Keratinocyte (primary cell): Measurements from ENCODE around the gene CTIF. TPM values are rescaled to one million over a fixed set of nuclear protein-coding genes. Genes with fewer than 3 reads are reported as not detected.

Experiments
- DNase-seq: peaks from one replicate; pipeline ENCODE4 v3.0.0-alpha.2; 2011; ENCODE audit warnings: low read depth, missing footprints, low spot score
- FAIRE-seq: peaks from 2 replicates; lab custom pipeline; 2011; peaks lifted over from hg19 to GRCh38; lab: Jason Lieb, UNC
- H2AFZ ChIP-seq: 2 replicates; pipeline ENCODE4 v1.6.0; 2012; ENCODE audit warnings: low read length, control low read depth, inconsistent platforms; ENCODE audit not compliant: control insufficient read depth
- H3K27ac ChIP-seq: 2 replicates; pipeline ENCODE4 v1.5.1; 2011; ENCODE audit warnings: low read length; ENCODE audit not compliant: control insufficient read depth, insufficient read depth
- H3K27me3 ChIP-seq: 3 replicates; pipeline ENCODE4 v1.6.0; 2011; ENCODE audit warnings: low read length; ENCODE audit not compliant: control insufficient read depth, insufficient read depth; ENCODE audit errors: extremely low read depth
- H3K36me3 ChIP-seq, 2 experiments: 2 replicates in 1 of 2; 3 replicates in 1 of 2; pipeline ENCODE4 v1.5.1; 2011; ENCODE audit warnings: low read length in 2 of 2, mild to moderate bottlenecking in 1 of 2; ENCODE audit not compliant: control insufficient read depth in 2 of 2, insufficient read depth in 2 of 2; ENCODE audit errors: extremely low read depth in 1 of 2
- H3K4me1 ChIP-seq: 3 replicates; pipeline ENCODE4 v1.5.1; 2011; ENCODE audit warnings: low read length; ENCODE audit not compliant: control insufficient read depth, insufficient read depth; ENCODE audit errors: extremely low read depth
- H3K4me2 ChIP-seq: 3 replicates; pipeline ENCODE4 v1.6.0; 2011; ENCODE audit warnings: low read depth, low read length; ENCODE audit not compliant: control insufficient read depth, insufficient read depth; ENCODE audit errors: extremely low read depth
- H3K4me3 ChIP-seq, 3 experiments: fragments of 200-600 bp in 1 of 3; sonication (generic) in 1 of 3; 2 replicates in 2 of 3; 3 replicates in 1 of 3; pipeline ENCODE4 v1.5.1; 2011 to 2016; ENCODE audit warnings: low read length in 3 of 3, mild to moderate bottlenecking in 3 of 3, control low read depth in 2 of 3, inconsistent platforms in 1 of 3, low read depth in 1 of 3, mixed read lengths in 1 of 3, mixed run types in 1 of 3, moderate library complexity in 1 of 3; ENCODE audit not compliant: control insufficient read depth in 2 of 3, insufficient read depth in 2 of 3; ENCODE audit errors: extremely low read depth in 1 of 3
- H3K79me2 ChIP-seq: 2 replicates; pipeline ENCODE4 v1.6.0; 2012; ENCODE audit warnings: low read length; ENCODE audit not compliant: control insufficient read depth, insufficient read depth
- H3K9ac ChIP-seq: 3 replicates; pipeline ENCODE4 v1.6.0; 2011; ENCODE audit warnings: low read length; ENCODE audit not compliant: control insufficient read depth, insufficient read depth; ENCODE audit errors: extremely low read depth
- H3K9me1 ChIP-seq: 3 replicates; pipeline ENCODE4 v1.6.0; 2011; ENCODE audit warnings: low read length; ENCODE audit not compliant: control insufficient read depth, insufficient read depth; ENCODE audit errors: extremely low read depth
- H3K9me3 ChIP-seq: 2 replicates; pipeline ENCODE4 v1.5.1; 2012; ENCODE audit warnings: low read depth, low read length; ENCODE audit not compliant: control insufficient read depth
- H4K20me1 ChIP-seq: 3 replicates; pipeline ENCODE4 v1.6.0; 2011; ENCODE audit warnings: low read length; ENCODE audit not compliant: control insufficient read depth, insufficient read depth; ENCODE audit errors: extremely low read depth
- CTCF ChIP-seq, 3 experiments: IDR thresholded peaks in 1 of 3; conservative IDR thresholded peaks in 1 of 3; optimal IDR thresholded peaks in 1 of 3; 2 replicates in 2 of 3; 3 replicates in 1 of 3; pipeline versions ENCODE3 to v1.5.1; 2011; ENCODE audit warnings: low read length in 3 of 3, mild to moderate bottlenecking in 3 of 3, moderate library complexity in 2 of 3, control low read depth in 1 of 3, inconsistent platforms in 1 of 3; ENCODE audit not compliant: insufficient read depth in 2 of 3; ENCODE audit errors: extremely low read depth in 1 of 3
- EZH2 ChIP-seq: IDR thresholded peaks from one replicate; pipeline ENCODE4 v1.6.1; 2012; ENCODE audit warnings: inconsistent platforms, mild to moderate bottlenecking, low read length, moderate library complexity
- dilution Hi-C: fragments of 300-500 bp; cut with MboI; formaldehyde crosslinking; loops from one replicate; pipeline ENCODE4 v1.7.0; 2020; ENCODE audit warnings: low sequenced_read_pairs; ENCODE audit not compliant: extremely low pct_ligation_motif_present
- polyA plus RNA-seq, 5 experiments: library from polyadenylated mRNA; depleted of rRNA in 3 of 5; stranded (reverse) in 3 of 5; stranded (forward) in 1 of 5; unstranded in 1 of 5; fragments of >200 nt; gene quantifications; 1 replicate in 1 of 5; 2 replicates in 3 of 5; 3 replicates in 1 of 5; pipeline versions ENCODE4 v1.2.1 to v1.2.3, GENCODE V29; 2011 to 2012; ENCODE audit warnings: missing spikeins in 2 of 5, low read depth in 1 of 5, low replicate concordance in 1 of 5

Gene CTIF
- polyA plus RNA-seq, 1 donor (not counting 4 experiments of a cell fraction or from before 2014, with no cell fraction given), result 15.0 TPM

- DNase-seq (no peak), FAIRE-seq (no peak)
- Histone ChIP-seq H3K9ac (no peak overlapping the region), H3K4me1 (peaks cover 8% of the 10 kb centered on the region), H3K36me3 (peaks cover 0 to 3% of the 10 kb centered on the region in 2 experiments), H3K4me2 (no peak overlapping the region), H3K9me3 (no peaks in the 10 kb centered on the region), H3K79me2 (peaks cover 18% of the 10 kb centered on the region), H4K20me1 (peaks cover 4% of the 10 kb centered on the region), H3K27ac (no peak overlapping the region), H3K9me1 (peaks cover 2% of the 10 kb centered on the region), H3K4me3 (no peak overlapping the region), H2AFZ (no peak overlapping the region), H3K27me3 (no peaks in the 10 kb centered on the region)
- dilution Hi-C loops, result no loop called here
- TF ChIP-seq CTCF (optimal IDR thresholded peaks at IDR 0.05 in 1 of 3, IDR thresholded peaks at IDR 0.05 in 1 of 3, conservative IDR thresholded peaks at IDR 0.05 in 1 of 3; ENCODE audit: extremely low read depth in 1 of 3, insufficient read depth in 2 of 3, low read length in 3 of 3), result no peak
- no peak for TF ChIP-seq EZH2
These were observed 62.5 kb downstream of the CTIF start for GRCh38 chr18:48601343-48601742.

- peaks cover 2% of the 10 kb centered on the region for H3K9me1 ChIP-seq
- H3K9me3 ChIP-seq, result no peaks in the 10 kb centered on the region
- H3K9ac ChIP-seq, result no peak overlapping the region
- H3K4me2 ChIP-seq, result no peak overlapping the region
- no peak overlapping the region for H3K27ac ChIP-seq
- no peak for TF ChIP-seq EZH2
- TF ChIP-seq CTCF (optimal IDR thresholded peaks at IDR 0.05 in 1 of 3, IDR thresholded peaks at IDR 0.05 in 1 of 3, conservative IDR thresholded peaks at IDR 0.05 in 1 of 3; ENCODE audit: extremely low read depth in 1 of 3, insufficient read depth in 2 of 3, low read length in 3 of 3), result no peak
- H3K27me3 ChIP-seq, result no peaks in the 10 kb centered on the region
- no peak for FAIRE-seq
- dilution Hi-C loops, result no loop called here
- H4K20me1 ChIP-seq, result no peaks in the 10 kb centered on the region
- peaks cover 0 to 3% of the 10 kb centered on the region in 2 experiments for H3K36me3 ChIP-seq
- H3K4me1 ChIP-seq, result no peaks in the 10 kb centered on the region
- no peak overlapping the region for H2AFZ ChIP-seq
- peaks cover 25% of the 10 kb centered on the region for H3K79me2 ChIP-seq
- DNase-seq, result no peak
- no peak overlapping the region for H3K4me3 ChIP-seq
These were observed 64.0 kb downstream of the CTIF start for GRCh38 chr18:48602759-48603390.
